ENCODE results near the gene IL23A. TPM values are rescaled to one million over a fixed set of nuclear protein-coding genes. Genes with fewer than 3 reads are reported as not detected.
"Not testable (repeated sequence)": the region's sequence is repeated elsewhere in the genome, so short reads cannot be mapped to it uniquely, and the experiment has no call there.

Gene IL23A
- total RNA-seq, 1 donor from 2014 or later = 0.42 TPM

DNA sequence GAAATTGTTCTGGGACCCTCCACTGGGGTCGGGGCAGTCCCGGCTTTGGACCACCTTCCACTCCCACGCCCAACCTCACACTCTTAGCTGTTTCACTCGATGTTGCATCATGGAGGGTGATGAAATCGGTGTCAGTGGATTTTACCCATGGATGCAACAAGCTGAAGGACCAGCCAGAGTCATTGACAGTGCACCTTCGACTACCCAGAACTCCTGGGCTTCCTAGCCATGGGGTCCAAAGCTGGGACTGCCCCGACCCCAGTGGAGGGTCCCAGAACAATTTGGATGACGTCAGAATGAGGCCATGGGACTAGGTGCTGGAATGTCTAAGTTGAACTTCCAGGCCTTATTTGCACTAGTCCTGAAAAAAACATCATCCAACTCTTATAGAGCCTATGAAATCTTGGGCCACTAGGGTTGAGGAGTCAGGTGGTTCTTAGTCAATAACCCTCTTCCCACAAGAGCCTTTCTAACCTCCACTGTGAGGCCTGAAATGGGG is 882 bp upstream of the IL23A start:
- no peak for DNase-seq
- Mint-ChIP-seq H3K27ac (ENCODE audit: unreplicated experiment) (no peak overlapping the region), H3K4me1 (ENCODE audit: low read depth, unreplicated experiment) (peaks cover 5% of the 10 kb centered on the region), H3K36me3 (ENCODE audit: unreplicated experiment) (no peaks in the 10 kb centered on the region), H3K27me3 (ENCODE audit: unreplicated experiment) (peaks cover 3% of the 10 kb centered on the region), H3K4me3 (ENCODE audit: unreplicated experiment) (no peak overlapping the region), H3K9me3 (ENCODE audit: unreplicated experiment) (peaks cover 8% of the 10 kb centered on the region)
- TF ChIP-seq, protein P1, sequence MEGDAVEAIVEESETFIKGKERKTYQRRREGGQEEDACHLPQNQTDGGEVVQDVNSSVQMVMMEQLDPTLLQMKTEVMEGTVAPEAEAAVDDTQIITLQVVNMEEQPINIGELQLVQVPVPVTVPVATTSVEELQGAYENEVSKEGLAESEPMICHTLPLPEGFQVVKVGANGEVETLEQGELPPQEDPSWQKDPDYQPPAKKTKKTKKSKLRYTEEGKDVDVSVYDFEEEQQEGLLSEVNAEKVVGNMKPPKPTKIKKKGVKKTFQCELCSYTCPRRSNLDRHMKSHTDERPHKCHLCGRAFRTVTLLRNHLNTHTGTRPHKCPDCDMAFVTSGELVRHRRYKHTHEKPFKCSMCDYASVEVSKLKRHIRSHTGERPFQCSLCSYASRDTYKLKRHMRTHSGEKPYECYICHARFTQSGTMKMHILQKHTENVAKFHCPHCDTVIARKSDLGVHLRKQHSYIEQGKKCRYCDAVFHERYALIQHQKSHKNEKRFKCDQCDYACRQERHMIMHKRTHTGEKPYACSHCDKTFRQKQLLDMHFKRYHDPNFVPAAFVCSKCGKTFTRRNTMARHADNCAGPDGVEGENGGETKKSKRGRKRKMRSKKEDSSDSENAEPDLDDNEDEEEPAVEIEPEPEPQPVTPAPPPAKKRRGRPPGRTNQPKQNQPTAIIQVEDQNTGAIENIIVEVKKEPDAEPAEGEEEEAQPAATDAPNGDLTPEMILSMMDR (IDR thresholded peaks at IDR 0.05; ENCODE audit: partially characterized antibody, unreplicated experiment) = no peak

DNA sequence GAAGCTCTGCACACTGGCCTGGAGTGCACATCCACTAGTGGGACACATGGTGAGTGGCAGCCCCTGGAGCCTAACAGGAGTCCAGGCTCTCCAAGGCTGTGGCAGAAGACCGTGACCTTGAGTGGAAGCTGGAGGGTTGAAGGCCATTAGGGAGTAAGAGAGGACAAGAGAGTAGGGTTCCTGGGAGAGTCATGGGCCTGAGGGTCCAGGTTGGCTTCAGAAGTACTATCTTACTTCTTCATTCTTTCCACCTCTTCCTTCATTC is 406 bp downstream of the IL23A start:
- Mint-ChIP-seq H3K27me3 (ENCODE audit: unreplicated experiment) (no peaks in the 10 kb centered on the region), H3K4me1 (ENCODE audit: low read depth, unreplicated experiment) (peaks cover 2% of the 10 kb centered on the region), H3K36me3 (ENCODE audit: unreplicated experiment) (no peaks in the 10 kb centered on the region), H3K27ac (ENCODE audit: unreplicated experiment) (peak overlapping the region; percentile 44), H3K4me3 (ENCODE audit: unreplicated experiment) (no peak overlapping the region), H3K9me3 (ENCODE audit: unreplicated experiment) (peaks cover 6% of the 10 kb centered on the region)
- DNase-seq = no peak
- TF ChIP-seq, protein P1 (IDR thresholded peaks at IDR 0.05; ENCODE audit: partially characterized antibody, unreplicated experiment) = no peak

DNA sequence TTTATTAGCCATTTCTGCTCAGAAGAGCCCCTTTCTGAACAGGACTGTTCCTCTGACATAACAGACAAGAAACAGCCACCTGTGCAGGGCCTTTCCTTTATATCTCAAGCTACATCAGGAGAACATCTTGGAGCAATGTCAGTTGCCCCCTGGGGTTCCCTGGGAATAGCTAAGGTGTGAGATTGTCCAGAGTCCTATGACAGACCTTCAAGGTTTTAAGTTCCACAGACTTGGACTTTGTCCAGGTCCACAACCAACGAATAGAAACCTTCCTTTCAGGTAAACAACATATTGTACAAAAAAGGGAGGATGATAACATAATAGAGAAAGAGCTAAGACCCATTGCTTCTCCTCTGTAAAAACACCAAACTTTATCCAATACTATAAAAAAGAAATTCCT is 2.9 kb downstream of the IL23A start:
- TF ChIP-seq, protein P1 (IDR thresholded peaks at IDR 0.05; ENCODE audit: partially characterized antibody, unreplicated experiment) = no peak
- Mint-ChIP-seq H3K4me1 (ENCODE audit: low read depth, unreplicated experiment) (no peaks in the 10 kb centered on the region), H3K36me3 (ENCODE audit: unreplicated experiment) (no peaks in the 10 kb centered on the region), H3K4me3 (ENCODE audit: unreplicated experiment) (no peak overlapping the region), H3K27me3 (ENCODE audit: unreplicated experiment) (no peaks in the 10 kb centered on the region), H3K27ac (ENCODE audit: unreplicated experiment) (no peak overlapping the region), H3K9me3 (ENCODE audit: unreplicated experiment) (peaks cover 3% of the 10 kb centered on the region)
- no peak for DNase-seq

DNA sequence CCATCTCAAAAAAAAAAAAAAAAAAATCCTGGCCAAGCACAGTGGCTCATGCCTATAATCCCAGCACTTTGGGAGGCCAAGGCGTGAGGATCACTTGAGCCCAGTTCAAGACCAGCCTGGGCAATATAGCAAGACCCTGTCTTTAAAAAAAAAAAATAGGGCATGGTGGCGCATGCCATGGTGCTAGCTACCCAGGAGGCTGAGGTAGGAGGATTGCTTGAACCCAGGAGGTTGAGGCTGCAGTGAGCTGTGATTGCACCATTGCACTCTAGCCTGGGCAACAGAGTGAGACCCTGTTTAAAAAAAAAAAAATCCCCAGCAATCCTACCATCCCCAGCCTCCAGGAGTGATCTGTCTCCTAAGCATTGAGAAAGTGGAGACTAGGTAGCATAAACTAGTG is 3.6 kb downstream of the IL23A start:
- H3K4me1 Mint-ChIP-seq (ENCODE audit: low read depth, unreplicated experiment); H3K4me3 Mint-ChIP-seq (ENCODE audit: unreplicated experiment); H3K27me3 Mint-ChIP-seq (ENCODE audit: unreplicated experiment); DNase-seq; H3K9me3 Mint-ChIP-seq (ENCODE audit: unreplicated experiment); H3K27ac Mint-ChIP-seq (ENCODE audit: unreplicated experiment); H3K36me3 Mint-ChIP-seq (ENCODE audit: unreplicated experiment): not testable (repeated sequence)

DNA sequence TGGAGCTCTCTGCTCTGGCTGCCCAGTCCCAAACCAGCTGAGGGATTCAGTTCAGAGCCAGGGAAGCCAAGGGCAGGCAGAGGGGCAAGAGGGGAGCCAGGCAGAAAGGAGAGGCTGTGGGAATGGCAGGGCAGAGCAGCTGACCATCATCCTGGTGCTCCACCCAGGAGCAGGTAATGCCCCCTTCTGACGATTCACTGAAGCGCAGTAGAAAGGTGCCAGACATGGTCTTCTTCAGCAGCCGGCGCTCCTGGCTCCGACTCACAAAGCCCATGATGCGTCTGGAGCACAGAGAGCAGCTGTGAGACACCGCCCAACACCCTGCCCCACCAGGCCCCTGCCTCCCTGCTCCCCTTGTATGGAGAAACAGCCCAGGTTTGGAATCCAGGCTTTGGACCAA is 8.0 kb downstream of the IL23A start:
- TF ChIP-seq, protein P1 (IDR thresholded peaks at IDR 0.05; ENCODE audit: partially characterized antibody, unreplicated experiment) = no peak
- no peak for DNase-seq
- Mint-ChIP-seq H3K9me3 (ENCODE audit: unreplicated experiment) (no peaks in the 10 kb centered on the region), H3K36me3 (ENCODE audit: unreplicated experiment) (no peaks in the 10 kb centered on the region), H3K27me3 (ENCODE audit: unreplicated experiment) (no peaks in the 10 kb centered on the region), H3K4me1 (ENCODE audit: low read depth, unreplicated experiment) (no peaks in the 10 kb centered on the region), H3K27ac (ENCODE audit: unreplicated experiment) (peak overlapping the region; percentile 33), H3K4me3 (ENCODE audit: unreplicated experiment) (no peak overlapping the region)

DNA sequence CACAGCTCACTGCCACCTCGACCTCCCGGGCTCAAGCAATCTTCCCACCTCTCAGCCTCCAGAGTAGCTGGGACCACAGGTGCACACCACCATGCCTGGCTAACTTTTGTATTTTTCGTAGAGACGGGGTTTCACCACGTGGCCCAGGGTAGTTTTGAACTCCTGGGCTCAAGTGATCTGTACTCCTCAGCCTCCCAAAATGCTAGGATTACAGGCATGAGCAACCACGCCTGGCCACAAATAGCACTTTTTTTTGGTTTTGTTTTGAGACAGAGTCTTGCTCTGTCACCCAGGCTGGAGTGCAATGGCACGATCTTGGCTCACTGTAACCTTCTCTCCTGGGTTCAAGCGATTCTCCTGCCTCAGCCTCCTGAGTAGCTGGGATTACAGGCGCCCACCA is 8.6 kb downstream of the IL23A start:
- peak overlapping the region; percentile 33 for H3K27ac Mint-ChIP-seq (ENCODE audit: unreplicated experiment)
- not testable (repeated sequence) for DNase-seq; H3K36me3 Mint-ChIP-seq (ENCODE audit: unreplicated experiment); H3K9me3 Mint-ChIP-seq (ENCODE audit: unreplicated experiment); H3K4me3 Mint-ChIP-seq (ENCODE audit: unreplicated experiment); H3K4me1 Mint-ChIP-seq (ENCODE audit: low read depth, unreplicated experiment); H3K27me3 Mint-ChIP-seq (ENCODE audit: unreplicated experiment)
